Measurements from ENCODE around the gene RAB14.

The RAB14 gene

GRCh38 chr9:121171236-121171635 is 30.4 kb downstream of the RAB14 start:
- H3K4me2 ChIP-seq (ENCODE audit: low read length): no peak overlapping the region

DNA sequence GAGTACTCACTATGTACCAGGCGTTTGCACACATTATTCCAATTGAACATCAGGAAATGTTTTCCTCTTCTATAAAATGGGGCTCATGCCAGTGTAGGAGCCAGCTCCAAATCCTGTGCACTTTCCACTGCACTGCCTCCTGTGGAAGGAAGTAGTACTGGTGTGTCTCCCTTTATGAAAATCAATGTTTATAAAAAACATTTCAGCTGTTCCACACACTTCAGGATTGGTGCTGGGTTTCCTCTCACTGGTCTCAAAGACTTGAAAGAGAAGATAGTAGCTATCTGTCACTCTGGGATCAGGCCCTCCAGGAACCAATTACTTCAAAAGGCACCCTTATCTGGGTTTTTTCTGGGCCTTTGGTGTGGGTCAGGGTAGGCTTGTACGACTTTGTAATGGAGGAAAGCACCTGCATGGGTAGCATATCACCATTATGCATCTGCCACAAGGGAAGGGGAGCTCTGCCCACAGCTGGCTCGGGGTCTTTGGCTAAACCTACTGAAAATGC is 32.5 kb downstream of the RAB14 start:
- H3K27ac ChIP-seq (ENCODE audit: low read depth, low read length): no peak overlapping the region
- H3K27me3 ChIP-seq (ENCODE audit: control insufficient read depth, low read length): no peaks in the 10 kb centered on the region
- H4K20me1 ChIP-seq (ENCODE audit: control insufficient read depth, insufficient read depth, low read depth, low read length): no peaks in the 10 kb centered on the region
- no peak overlapping the region for H3K4me3 ChIP-seq (ENCODE audit: low read length)
- H3K4me2 ChIP-seq (ENCODE audit: low read length): no peak overlapping the region
- H3F3A ChIP-seq (ENCODE audit: control insufficient read depth, insufficient read depth): peaks cover 20% of the 10 kb centered on the region
- no peak for TF ChIP-seq EZH2phosphoT487 (IDR thresholded peaks at IDR 0.05; ENCODE audit: borderline replicate concordance, low read length)
- TF ChIP-seq, protein P1, sequence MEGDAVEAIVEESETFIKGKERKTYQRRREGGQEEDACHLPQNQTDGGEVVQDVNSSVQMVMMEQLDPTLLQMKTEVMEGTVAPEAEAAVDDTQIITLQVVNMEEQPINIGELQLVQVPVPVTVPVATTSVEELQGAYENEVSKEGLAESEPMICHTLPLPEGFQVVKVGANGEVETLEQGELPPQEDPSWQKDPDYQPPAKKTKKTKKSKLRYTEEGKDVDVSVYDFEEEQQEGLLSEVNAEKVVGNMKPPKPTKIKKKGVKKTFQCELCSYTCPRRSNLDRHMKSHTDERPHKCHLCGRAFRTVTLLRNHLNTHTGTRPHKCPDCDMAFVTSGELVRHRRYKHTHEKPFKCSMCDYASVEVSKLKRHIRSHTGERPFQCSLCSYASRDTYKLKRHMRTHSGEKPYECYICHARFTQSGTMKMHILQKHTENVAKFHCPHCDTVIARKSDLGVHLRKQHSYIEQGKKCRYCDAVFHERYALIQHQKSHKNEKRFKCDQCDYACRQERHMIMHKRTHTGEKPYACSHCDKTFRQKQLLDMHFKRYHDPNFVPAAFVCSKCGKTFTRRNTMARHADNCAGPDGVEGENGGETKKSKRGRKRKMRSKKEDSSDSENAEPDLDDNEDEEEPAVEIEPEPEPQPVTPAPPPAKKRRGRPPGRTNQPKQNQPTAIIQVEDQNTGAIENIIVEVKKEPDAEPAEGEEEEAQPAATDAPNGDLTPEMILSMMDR (IDR thresholded peaks at IDR 0.05; ENCODE audit: low read depth, low read length, poor library complexity, severe bottlenecking): peak; percentile 51
- H3K9me2 ChIP-seq (replicated peaks; ENCODE audit: control insufficient read depth, low read length): no peaks in the 10 kb centered on the region
- peaks cover 6% of the 10 kb centered on the region for H3K4me1 ChIP-seq (ENCODE audit: control insufficient read depth, low read length)
- peaks cover 97% of the 10 kb centered on the region for H3K36me3 ChIP-seq (ENCODE audit: control insufficient read depth, low read length)
- no peaks in the 10 kb centered on the region for H3K79me2 ChIP-seq (ENCODE audit: control insufficient read depth, low read length)
- no peaks in the 10 kb centered on the region for H3K9me3 ChIP-seq (ENCODE audit: control insufficient read depth, insufficient read depth, low read length)

More at GRCh38 chr9:121171236-121171635, 30.4 kb downstream of the RAB14 start:
- H3K9me2 ChIP-seq (replicated peaks; ENCODE audit: control insufficient read depth, low read length): no peaks in the 10 kb centered on the region
- no peaks in the 10 kb centered on the region for H3K9me3 ChIP-seq (ENCODE audit: control insufficient read depth, insufficient read depth, low read length)
- peaks cover under 1% of the 10 kb centered on the region; the same call in 1 of the 2 replicates for H3K4me1 ChIP-seq (ENCODE audit: control insufficient read depth, low read length)
- H3K36me3 ChIP-seq (ENCODE audit: control insufficient read depth, low read length): peaks cover 96% of the 10 kb centered on the region
- H3K79me2 ChIP-seq (ENCODE audit: control insufficient read depth, low read length): no peaks in the 10 kb centered on the region
- no peaks in the 10 kb centered on the region for H4K20me1 ChIP-seq (ENCODE audit: control insufficient read depth, insufficient read depth, low read depth, low read length)
- H3K4me3 ChIP-seq (ENCODE audit: low read length): no peak overlapping the region
- TF ChIP-seq EZH2phosphoT487 (IDR thresholded peaks at IDR 0.05; ENCODE audit: borderline replicate concordance, low read length): no peak
- TF ChIP-seq, protein P1 (IDR thresholded peaks at IDR 0.05; ENCODE audit: low read depth, low read length, poor library complexity, severe bottlenecking): no peak
- no peaks in the 10 kb centered on the region for H3K27me3 ChIP-seq (ENCODE audit: control insufficient read depth, low read length)
- H3K27ac ChIP-seq (ENCODE audit: low read depth, low read length): no peak overlapping the region
- peaks cover 31% of the 10 kb centered on the region for H3F3A ChIP-seq (ENCODE audit: control insufficient read depth, insufficient read depth)

DNA sequence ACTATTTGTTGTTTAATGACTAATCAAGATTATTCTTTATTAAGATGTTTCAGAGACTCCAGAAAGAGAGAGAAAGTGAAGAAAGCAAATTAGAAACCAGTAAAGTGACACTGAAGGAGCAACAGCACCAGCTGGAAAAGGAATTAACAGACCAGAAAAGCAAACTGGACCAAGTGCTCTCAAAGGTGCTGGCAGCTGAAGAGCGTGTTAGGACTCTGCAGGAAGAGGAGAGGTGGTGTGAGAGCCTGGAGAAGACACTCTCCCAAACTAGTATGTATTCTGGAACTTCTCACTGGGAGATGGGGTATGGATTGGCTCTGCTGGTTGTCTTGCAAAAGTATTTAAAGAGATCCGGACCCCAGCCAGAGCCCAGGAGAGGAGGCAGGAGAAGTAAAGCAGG is 33.6 kb downstream of the RAB14 start:
- no peaks in the 10 kb centered on the region for H3K79me2 ChIP-seq (ENCODE audit: control insufficient read depth, low read length)
- H3K4me3 ChIP-seq (ENCODE audit: low read length): no peak overlapping the region
- H4K20me1 ChIP-seq (ENCODE audit: control insufficient read depth, insufficient read depth, low read depth, low read length): no peaks in the 10 kb centered on the region
- H3K27ac ChIP-seq (ENCODE audit: low read depth, low read length): no peak overlapping the region
- no peaks in the 10 kb centered on the region for H3K27me3 ChIP-seq (ENCODE audit: control insufficient read depth, low read length)
- H3K9me3 ChIP-seq (ENCODE audit: control insufficient read depth, insufficient read depth, low read length): no peaks in the 10 kb centered on the region
- H3K4me2 ChIP-seq (ENCODE audit: low read length): no peak overlapping the region
- H3K9me2 ChIP-seq (replicated peaks; ENCODE audit: control insufficient read depth, low read length): no peaks in the 10 kb centered on the region
- peaks cover 15% of the 10 kb centered on the region for H3F3A ChIP-seq (ENCODE audit: control insufficient read depth, insufficient read depth)
- H3K36me3 ChIP-seq (ENCODE audit: control insufficient read depth, low read length): peaks cover 95% of the 10 kb centered on the region
- H3K4me1 ChIP-seq (ENCODE audit: control insufficient read depth, low read length): peaks cover 6% of the 10 kb centered on the region
- no peak for TF ChIP-seq EZH2phosphoT487 (IDR thresholded peaks at IDR 0.05; ENCODE audit: borderline replicate concordance, low read length)
- TF ChIP-seq, protein P1 (IDR thresholded peaks at IDR 0.05; ENCODE audit: low read depth, low read length, poor library complexity, severe bottlenecking): no peak

Measured in DOHH2 (cell line).